HG03159 (cell line): ENCODE measurements around the gene ZMYND8.
"Not testable (repeated sequence)": the region's sequence is repeated elsewhere in the genome, so short reads cannot be mapped to it uniquely, and the experiment has no call there.

ENCODE experiments used
- ATAC-seq: cut with Tn5 transposase; IDR thresholded peaks from one replicate; pipeline ENCODE4 v1.9.1; 2021; ENCODE audit warnings: mild to moderate bottlenecking, moderate library complexity; ENCODE audit not compliant: unreplicated experiment

The ZMYND8 gene

DNA sequence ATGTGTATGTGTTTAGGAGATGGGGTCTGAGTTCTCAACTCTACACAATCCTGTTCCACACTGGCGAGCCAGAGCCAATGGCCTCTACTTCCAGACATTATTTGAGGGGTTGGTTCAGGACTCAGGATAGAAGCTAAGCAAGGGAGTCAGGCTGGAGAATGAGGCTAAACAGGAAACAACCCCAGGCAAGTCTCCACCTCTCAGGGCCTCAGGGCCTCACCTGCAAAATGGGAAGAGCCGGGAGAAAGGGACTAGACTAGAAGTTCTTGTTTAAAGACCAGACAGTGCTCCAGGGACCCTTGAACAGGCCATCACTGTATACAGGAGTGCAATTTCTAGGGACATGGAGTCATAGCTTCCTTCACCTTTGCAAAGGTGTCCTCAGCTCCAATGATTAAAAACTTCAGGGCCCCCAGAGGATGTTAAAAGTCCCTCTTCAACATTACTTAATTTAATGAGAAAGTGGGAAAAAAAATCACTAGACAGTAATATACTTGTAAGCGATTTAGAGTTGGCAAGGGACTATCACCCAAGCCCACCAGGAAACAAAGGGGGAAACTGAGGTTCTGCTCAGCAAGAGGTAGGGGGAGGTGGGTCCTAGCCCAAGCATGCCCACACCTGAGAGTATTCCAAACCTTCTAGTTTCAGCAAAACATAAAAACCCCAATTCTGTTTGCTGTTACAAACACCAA lies 41.7 kb downstream of the ZMYND8 start:
- ATAC-seq, result no peak

DNA sequence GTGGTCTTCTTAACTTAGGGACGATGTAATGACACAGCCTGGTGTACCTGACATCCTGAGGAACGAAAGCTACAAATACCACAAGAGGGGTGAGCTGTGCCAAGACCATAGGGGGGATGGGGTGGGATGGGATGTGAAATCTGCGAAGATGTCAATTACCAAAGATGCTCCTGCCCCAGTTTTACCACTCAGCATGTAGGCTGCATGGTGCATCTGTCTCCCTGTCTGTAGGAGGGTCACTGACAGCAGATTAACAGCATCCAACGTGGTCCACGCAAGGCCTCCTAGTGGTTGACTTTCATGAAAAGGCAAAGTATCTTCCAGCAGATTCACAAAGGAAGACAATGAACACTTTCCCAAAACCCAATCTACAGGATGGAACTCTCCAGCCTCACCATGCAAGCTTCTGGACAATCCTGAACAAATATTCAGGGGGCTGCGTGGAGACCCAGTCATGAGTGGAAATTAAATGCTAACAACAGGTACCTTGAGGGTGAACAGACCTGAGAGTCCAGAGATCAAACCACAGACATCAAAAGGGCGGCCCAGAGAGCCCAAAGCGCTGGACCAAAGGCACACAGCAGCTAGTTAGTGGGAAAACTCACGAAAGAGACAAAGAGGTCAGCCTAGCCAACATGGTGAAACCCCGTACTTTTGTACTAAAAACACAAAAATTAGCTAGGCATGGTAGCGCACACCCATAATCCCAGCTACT lies 44.4 kb downstream of the ZMYND8 start:
- no peak for ATAC-seq

DNA sequence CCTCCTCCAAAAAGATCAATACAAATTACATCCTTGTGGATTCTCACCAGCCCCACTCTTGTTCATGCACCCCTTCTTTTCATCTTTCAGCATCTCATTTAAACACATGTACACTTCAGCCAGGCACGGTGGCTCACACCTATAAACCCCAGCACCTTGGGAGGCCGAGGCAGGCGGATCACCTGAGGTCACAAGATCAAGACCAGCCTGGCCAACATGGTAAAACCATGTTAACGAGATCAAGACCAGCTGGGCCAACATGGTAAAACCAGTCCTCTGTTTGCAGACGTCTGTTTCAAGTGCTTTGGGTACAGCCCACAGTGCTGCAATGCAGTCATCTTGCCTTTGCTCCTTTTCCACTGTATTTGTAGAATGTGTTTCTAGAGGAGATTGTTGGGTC lies 45.3 kb downstream of the ZMYND8 start:
- ATAC-seq, result no peak

DNA sequence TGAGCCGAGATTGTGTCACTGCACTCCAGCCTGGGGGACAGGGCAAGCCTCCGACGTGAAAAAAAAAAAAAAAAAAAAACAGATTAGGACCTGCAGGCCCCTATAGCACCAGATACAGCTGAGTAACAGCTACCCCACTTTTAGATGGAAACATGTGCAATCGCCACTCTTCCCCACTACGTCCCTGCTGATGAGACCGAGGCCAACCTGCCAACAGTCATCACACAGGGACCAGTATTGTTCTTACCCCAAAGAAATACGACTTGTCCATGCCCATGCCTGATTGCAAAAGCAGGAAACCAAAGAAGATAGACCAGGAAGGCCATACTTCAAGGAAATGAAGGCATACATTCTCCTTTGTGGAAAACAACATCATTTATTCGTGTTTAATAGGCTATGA lies 45.8 kb downstream of the ZMYND8 start:
- ATAC-seq, result no peak

DNA sequence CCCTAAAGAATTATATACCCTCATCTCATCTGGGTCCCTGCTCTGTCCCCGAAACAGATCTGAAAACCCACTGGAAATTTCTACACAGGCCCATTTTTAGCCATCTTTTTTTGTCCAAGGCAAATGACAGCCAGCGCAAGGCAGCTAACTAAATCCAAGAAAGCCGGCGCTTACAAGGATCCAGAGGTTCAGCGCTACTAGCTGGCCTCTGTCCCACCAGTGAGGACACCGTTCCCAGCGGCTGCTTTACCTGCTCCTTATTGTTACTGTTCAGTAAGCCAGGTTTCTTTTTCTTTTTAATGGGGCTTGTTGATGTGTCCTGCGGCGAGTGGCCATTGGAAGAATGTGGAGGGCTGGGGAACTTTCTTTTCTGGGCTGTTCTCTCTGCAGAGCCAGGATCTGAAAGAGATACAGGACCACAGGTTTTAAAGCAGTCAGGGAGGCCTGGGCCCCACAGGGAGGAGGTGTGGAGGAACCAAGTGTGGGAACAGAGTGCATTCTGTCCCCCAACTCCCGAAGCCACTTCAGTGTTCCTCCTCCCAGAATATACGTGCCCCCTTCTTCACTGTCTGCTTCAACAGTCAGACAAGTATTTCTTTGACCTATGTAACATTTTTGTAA lies 46.6 kb downstream of the ZMYND8 start:
- no peak for ATAC-seq

DNA sequence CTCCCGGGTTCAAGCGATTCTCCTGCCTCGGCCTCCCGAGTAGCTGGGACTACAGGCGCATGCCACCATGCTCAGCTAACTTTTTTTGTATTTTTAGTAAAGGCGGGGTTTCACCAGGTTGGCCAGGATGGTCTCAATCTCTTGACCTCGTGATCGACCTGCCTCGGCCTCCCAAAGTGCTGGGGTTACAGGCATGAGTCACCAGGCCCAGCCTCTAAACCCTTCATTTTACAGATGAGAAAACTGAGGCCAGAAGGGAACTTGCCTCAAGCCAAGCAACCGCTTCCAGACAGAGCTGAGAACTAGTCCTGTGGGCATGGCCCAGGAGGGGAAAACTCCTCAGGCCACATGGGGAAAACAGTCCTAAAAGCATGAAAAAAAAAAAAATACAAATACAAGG lies 47.1 kb downstream of the ZMYND8 start:
- ATAC-seq, result no peak

DNA sequence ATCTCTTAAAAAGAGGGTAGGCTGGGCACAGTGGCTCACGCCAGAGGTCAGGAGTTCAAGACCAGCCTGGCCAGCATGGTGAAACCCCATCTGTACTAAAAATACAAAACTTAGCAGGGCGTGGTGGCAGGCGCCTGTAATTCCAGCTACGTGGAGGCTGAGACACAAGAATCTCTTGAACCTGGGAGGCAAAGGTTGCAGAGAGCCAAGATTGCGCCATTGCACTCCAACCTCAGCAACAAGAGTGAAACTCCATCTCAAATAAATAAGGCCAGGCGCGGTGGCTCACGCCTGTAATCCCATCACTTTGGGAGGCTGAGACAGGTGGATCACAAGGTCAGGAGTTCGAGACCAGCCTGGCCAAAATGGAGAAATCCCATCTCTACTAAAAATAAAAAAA lies 48.9 kb downstream of the ZMYND8 start:
- ATAC-seq, result not testable (repeated sequence)

DNA sequence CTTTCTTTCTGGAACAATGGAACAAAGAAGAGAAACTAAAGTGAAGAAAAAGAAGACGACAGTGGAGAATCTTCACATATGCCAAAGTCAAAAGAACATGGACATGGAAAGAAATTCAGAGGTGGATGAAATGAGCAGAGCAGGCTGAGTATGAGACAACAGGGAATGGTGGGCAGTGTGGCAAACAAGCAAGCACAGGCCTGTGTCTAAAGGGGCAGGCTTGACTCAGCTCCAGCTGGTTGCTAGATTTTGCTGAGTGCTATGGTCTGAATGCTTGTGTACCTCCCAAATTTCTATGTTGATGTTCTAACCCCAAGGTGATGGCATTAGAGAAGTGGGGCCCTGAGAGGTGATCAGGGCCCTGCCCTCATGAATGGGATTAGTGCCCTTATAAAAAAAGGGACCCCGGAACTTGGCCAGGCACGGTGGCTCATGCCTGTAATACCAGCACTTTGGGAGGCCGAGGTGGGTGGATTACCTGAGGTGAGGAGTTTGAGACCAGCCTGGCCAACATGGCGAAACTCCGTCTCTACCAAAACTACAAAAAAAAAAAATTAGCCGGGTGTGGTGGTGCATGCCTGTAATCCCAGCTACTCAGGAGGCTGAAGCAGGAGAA lies 49.6 kb downstream of the ZMYND8 start:
- ATAC-seq, result no peak

DNA sequence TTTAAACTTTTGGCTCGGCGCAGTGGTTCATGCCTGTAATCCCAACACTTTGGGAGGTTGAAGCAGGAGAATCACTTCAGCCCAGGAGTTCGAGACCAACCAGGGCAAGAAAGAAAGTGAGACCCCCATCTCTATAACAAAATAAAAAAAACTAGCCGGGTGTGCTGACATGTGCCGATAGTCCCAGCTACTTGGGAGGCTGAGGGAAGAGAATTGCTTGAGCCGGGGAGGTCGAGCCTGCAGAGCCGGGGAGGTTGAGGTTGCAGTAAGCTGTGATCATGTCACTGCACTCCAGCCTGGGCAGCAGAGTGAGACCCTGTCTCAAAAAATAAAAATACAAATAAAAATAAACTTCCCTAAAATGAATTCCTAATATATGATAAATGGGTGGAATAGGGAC lies 50.4 kb downstream of the ZMYND8 start:
- ATAC-seq, result no peak

DNA sequence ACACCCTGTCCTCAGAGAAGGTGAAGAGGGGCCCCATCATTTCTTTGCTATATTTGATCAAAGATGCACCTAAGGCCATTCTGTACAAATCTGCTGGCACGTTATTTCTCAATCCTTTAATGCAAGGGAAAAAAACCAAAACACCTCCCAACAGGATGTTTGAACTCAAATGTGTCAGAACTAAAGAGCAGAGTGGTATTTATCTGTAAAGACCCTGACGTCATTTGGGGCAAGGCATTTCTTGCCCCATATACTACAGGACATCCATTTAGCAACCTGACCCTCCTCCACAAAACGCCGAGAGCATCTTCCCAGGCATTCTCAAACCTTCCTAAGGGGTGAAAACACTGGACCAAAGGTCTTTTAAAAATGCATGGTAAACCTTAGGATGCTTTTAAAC lies 50.8 kb downstream of the ZMYND8 start:
- no peak for ATAC-seq

DNA sequence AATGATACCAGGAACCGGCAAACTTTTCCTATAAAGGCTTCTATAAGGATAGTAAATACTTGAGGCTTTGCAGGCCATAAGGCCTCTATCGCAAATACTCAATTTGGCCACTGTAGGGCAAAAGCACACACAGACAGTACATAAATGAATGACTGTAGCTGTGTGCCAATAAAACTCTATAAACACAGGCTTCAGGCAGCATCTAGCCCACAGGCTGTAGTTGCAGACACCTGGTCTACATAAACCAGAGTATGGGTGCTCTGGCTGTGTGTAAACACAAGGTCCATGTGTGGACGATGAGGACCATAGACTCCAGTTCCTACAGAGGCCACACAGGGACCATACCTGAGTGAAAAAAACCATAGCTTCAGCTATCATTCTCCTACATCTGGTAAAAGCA lies 52.2 kb downstream of the ZMYND8 start:
- no peak for ATAC-seq

DNA sequence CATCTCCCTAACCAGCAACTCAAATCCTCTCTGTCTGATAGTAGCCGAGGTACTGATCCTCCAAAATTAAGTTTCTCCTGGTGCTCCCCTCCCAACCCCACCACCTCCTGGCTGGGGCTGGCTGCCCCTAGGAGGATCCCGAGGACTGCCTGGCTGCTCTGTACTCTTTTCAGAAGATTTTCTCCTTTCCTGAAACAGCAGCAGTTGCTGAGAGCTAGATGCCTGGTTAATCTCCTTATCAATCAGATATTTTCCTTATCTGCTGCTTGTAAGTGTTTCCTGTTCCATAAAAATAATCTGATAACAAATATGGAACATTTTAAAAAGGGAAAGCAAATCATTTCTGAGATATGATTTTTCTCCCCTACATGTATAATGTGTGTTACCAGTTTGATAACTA lies 52.8 kb downstream of the ZMYND8 start:
- ATAC-seq, result no peak

DNA sequence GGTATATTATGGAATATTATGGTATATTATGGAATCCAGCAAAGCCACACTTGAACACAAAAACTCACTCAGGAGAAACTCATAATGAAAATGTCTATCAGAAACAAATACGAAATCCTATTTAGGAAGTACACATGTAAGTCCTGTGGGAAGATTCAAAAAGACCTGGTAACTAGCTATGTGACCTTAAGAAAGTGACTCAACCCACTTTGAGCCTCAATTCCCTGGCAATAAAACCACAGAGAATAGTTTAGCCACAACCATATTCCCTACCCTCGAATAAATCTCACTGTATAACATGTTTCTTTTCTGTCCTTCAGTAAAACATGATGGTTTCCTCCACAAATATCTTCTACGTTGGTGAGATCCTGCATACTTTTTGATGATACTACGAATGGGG lies 56.4 kb downstream of the ZMYND8 start:
- ATAC-seq, result no peak

DNA sequence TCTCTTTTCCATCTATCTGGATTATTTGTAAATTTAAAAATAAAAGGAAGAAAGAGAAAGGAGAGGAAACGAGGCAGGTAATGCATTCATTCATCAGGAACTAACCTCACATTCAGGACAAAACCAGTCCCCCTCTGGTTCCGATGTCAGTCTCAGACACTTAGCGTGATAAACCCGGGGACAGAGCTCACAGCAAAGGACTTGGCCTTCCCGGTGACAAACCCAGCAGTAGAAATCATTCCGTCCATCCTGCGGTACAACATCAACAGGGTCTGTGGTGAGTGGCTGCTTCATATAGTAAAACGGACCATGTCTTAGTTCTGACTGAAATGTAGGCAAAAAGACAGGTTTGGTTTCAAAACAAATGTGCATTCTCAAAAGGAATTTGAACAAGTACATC lies 57.9 kb downstream of the ZMYND8 start:
- ATAC-seq, result no peak

DNA sequence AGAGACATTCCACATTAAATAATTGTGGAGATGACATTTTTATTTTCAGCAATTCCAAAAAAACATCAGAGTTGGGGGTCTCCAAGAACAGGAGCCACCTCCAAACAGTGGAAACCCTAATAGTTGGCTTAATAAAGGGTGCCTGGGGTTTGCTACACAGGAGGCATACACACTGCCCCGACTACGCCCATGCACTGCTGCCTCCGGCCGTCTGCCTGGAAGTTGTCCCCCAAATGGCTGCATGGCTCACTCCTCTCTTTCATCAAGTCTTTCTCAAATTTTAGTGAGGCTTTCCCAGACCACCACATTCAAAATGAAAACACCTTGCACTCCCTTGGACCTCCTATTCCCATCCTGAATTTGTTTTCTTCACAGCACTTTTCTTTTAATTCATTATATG lies 58.8 kb downstream of the ZMYND8 start:
- no peak for ATAC-seq

DNA sequence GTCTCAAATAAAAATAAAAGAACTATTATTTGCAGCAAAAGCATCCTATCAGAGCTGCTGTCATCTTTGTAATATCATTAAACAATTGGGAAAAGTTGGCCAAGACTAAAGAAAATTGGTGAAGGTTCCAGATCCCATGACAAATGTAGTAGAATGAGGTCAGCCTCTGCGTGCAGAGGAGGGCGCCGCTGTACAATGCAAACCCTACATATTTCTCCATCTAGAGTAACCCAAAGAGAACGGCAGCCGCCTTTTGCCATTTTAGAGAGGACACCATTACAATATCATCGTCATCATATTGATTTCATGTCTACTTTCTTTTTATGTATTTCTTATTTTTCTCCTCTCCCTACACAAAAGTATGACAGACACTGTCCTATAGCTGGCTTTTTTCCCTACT lies 59.5 kb downstream of the ZMYND8 start:
- ATAC-seq, result no peak

DNA sequence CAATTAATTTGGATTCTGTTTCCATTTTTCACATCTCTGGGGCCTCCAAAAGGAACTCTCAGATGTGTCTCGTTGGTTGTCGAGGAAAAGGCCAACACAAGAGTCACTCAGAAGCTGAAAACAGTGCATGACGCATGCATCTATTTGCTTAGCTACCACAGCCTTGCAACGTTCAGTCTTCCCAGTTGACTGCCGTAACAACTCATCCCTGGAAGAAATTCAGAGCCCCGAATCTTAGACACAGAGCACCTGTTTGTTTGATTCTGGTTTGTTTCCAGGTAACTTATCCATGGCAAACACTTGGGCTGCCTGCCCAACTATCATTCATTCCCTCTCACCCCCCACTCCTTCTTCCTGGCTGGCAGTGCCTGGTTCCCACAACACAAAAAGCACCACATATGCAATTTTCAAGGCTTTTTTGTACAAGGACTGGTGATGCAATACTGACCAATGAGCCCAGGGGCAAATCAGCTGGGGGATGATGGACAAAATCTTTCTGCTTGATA lies 60.5 kb downstream of the ZMYND8 start:
- ATAC-seq, result no peak

DNA sequence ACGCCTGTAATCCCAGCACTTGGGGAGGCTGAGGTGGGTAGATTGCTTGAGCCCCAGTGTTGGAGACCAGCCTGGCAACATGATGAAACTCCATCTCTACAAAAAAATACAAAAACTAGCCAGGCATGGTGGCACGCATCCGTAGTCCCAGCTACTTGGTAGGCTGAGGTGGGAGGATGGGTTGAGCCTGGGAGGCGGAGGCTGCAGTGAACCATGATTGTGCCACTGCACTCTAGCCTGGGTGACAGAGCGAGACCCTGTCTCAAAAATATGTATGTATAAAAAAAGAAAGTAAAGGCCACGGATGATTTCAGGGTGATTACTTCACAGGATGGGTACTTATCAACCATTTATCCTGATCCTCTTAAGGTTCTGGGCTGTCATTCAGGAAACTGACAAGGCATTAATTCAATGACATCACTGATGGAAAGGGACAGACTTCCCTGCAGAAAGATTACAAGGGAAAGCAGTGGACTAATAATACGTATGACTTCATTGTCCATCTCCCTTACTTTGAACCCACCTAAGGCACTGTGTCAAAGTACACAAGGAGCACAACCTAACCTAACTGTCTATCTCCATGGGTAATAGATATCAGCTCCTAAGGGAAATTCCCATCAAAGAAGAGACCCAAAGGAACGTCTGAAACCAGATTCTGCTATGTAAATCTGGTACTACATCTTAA lies 61.2 kb downstream of the ZMYND8 start:
- ATAC-seq, result no peak

DNA sequence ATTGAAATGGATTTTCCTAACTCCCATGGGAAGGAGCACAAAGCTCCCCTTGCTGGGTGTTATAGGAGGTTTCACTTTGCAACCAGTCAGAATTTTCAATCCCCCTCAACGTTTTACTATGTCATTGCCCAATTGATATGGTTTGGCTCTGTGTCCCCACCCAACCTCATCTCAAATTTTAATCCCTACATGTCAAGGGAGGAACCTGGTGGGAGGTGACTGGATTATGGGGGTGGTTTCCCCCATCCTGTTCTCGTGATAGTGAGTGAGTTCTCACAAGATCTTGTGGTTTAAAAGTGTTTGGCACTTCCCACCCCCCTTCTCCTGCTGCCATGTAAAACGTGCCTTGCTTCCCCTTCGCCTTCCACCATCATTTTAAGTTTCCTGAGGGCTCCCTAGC lies 62.9 kb downstream of the ZMYND8 start:
- no peak for ATAC-seq

DNA sequence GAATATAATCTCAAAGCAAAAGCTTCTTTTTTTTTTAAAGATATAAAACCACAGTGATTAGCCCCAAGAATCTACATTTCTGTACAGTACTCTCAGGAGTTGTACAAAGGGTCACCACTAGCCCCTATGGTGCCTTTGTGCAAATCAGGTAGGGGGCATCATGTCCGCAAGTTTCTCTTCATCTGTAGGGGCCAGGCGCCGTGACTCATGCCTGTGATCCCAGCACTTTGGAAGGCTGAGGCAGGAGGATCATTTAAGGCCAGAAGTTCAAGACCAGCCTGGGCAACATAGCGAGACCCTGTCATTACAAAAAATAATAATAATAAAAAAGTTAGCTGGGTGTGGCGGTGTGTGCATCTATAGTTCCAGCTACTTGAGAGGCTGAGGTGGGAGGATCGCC lies 63.9 kb downstream of the ZMYND8 start:
- no peak for ATAC-seq
